Putamen (tissue), 1 donor: ENCODE results near the gene PWWP2B.

ENCODE experiments used
- DNase-seq: peaks from one replicate; pipeline ENCODE4 v3.0.0-alpha.2; 2016; ENCODE audit warnings: low spot score

Gene PWWP2B

DNA sequence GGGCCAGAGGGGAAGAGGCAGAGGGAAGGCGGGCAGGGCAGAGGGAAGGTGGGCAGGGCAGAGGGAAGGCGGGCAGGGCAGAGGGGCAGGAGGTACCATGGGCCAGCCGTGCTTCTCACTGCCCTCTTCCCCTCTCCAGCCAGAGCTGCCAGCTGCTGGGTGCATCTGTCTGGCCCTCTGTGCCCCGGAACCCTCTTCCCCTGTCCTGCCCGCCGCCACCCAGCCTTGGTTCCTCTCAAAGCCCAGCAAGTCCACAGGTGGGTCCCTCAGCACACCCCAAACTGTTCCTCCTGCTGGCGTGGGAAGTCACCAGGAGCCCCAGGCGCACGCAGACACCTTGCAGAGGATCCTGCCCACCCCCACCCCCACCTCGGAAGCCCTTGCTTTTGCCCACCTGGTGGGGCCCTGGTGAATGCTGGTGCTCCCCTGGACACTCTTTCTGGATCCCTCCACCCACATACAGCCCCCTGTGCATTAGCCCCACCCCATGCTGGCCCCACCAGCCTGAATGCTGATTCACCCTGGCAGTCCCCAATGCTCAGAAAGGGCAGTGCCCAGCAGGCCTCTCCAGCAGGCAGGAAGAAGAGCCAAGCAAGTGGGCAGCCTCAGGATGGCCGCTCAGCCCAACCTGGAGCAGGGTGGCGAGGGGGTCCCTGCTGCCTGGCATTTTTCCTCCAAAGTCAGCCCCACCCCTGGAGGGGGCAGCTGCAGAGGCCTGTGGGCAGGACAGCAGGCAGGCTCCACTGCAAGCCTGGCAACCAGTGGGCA, 1.9 kb upstream of the PWWP2B start:
- DNase-seq = no peak

DNA sequence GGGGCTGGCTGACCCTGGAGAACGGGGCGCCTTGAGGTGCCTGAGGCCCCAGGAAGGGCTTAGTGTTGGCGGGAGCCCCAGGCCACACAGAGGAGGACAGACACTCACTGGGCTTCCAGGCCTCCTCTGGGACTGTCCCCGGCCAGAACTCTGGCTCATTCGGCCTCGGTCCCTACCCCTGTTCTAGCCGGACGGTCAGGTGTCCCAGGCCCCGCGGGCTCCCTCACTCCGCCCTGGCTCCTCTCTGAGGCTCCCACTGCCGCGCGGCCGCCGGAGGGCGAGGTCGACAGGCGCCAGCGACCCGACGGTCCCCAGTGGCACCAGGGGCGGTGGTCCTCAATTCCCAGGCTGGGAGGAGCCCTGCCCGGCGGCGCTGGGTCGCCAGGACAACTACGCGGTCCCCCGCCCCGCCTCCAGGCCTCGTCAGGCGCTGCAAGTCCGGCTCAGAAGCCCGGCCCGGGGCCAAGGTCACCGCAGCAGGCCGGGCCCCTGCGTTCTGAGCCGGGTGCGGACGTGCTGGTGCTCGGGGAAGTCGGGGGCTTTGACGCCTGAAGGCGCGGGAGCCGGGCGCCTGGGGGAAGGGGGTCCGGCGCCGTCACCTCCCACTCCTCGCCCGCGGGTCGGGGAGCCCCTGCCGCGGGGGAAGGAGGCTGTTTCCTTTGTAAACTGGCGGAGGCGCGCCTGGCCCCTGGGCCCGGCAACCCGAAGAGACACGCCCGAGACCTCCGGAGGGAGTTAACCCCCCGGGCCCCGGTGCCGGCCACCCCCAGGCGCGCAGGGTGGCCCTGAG, 1.1 kb upstream of the PWWP2B start:
- no peak for DNase-seq

GRCh38 chr10:132396494-132397035, 435 bp upstream of the PWWP2B start:
- no peak for DNase-seq

DNA sequence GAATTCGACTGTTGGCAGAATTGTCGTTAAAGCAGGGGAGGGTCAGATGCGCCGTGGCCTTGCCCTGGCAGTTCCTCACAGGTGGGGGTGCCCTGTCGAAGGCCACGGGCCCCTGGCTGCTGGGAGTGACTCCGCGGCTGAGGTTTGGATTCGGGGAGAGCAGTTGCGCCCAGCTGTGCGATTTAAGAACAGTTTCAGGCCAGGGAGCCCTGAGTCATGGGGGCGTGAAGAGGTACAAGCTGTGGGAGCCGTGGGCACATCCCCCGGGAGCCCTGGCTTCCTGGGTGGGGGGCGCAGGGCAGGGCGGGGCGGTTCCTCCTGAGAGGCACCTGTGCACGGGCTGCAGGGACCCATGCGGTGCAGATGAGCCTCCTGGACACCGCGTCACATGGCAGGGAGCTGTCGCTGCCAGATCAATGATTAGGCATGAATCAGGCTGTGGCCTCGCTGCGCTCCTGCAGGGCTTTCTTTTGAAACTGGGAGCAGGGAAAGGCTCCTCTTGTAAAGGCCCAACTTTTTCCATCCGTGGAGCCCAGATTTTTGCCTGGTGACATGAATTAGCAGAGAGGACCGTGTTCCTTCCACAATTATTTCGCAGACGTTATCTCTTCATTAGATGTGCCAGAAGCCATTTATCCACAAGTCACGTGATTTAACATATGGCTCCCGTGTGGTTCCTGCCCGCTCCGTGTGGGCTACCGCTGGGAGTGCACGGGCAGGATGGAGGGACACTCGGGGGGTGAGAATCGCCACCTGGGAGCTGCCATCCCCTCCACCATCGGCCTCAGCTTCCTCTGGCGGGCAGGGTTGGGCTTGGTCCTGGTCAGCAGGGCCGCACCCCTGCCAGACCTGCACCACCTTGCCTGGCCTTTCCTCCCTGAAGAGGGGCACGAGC, 918 bp downstream of the PWWP2B start:
- no peak for DNase-seq

DNA sequence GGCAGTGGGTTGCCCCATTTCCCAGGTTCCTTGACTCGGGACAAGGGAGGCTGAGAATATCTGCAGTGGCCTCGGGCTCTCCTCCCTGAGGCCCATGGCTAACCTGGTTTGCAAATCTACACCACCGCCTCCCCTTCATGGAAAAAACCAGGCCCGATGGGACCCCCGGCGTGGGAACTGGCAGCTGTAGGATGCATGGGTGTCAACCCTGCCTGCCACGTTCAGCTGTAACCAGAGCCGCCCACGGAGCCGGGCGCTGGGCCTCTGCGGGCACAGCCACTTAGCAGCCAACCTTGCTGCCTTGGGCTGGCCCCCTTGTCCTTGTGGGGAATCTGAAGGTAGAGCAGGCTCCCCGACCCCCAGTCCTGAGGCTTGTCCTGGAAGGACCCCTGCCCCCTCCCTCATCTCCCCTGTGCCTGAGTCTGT, 1.6 kb downstream of the PWWP2B start:
- DNase-seq = no peak

DNA sequence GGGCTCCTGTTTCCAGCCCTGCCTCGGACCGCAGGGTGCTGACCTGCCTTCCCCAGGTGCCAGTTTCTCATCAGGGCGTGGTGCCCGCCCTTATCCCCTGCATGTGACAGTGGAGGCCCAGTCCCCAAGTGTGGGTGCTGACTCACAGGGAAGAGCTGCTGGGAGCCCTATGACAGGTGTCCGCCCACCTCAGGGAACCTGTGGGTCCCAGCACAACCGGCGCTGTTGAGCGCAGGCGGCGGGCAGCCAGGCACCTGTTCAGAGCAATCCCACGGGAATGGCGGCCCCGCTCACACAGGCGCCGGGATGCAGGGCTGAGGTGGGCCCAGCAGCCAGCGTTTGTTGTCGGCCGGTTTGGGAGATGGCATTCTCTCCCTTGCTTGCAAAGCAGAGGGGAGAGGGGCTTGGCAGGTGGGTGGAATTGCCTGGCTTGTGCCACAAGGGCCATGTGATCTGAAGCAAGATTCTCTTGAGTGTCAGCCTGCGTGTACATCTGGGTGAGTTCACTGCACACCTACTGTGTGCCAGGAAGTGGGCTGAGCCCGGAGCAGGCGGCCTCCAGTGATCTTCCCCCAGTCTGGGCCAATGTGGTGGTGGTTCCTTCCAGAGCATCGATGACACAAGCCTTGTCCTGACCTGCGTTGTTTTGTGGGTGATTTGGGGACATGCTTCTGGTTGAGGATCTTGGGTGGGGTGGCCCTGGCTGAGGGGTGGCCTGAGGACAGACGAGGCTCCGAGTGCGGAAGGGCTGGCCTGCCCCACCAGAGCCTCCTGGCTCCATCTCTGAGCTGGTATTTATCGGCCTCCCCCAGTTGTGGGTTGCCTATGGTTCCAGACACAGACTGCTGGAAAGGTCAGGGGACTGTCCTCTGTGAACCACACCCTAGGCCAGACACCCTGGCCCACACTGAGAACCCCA, 2.4 kb downstream of the PWWP2B start:
- DNase-seq = peak; percentile 80

GRCh38 chr10:132400041-132400546, 3.1 kb downstream of the PWWP2B start:
- DNase-seq = no peak

GRCh38 chr10:132400547-132401151, 3.6 kb downstream of the PWWP2B start:
- no peak for DNase-seq

GRCh38 chr10:132401401-132402118, 4.6 kb downstream of the PWWP2B start:
- no peak for DNase-seq

DNA sequence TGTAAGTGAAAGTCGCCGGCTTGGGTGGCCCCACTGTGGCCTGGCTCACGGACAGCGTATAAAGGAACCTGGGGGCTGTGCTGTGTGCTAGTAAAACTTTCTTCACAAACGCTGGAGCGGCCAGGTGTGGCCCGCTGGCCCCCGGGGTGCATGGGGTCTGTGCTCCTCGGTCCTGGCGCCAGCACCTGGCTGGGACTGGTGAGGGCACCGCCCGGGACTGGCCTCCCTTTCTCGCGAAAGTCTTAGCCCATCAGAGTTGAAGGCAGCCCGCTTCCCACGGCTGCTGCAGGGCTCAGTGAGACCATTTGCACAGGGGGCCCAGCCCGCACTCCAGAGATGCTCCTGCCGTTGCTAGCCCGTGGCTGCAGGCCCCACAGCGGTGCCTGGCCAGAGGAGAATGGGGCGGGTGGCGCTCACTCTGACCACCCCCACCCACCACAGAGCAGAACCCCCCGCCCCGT, 5.8 kb downstream of the PWWP2B start:
- no peak for DNase-seq

DNA sequence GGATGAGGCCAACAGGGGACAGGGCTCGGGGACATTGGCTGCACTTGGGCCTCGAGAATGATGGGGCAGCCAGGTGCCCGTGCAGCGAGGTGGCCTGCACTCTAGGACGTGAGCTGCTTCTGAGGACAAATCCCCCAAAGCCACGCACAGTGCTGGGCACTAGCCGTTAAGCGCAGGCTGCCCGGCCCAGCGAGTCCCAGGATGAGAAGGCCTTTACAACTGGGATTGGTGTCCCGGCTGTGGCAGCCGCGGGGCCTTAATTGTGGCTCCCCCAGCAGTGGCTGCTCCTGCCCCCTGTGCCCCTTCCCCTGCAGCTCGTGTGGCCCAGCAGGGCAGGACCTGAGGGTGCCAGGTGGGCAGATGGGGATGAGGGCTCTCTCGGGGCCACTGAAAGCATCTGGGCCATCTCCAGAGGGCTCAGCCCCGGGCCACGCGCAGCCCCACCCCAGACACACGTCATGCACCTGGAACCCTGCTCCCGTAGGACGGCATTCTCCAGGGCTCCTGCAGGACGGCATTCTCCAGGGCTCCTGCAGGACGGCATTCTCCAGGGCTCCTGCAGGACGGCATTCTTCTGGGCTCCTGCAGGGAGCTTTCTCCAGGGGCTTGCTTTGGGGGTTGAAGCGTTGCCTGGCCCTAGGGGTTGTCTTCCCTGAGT, 6.6 kb downstream of the PWWP2B start:
- no peak for DNase-seq

- no peak for DNase-seq
Measured at GRCh38 chr10:132404169-132404880, 7.3 kb downstream of the PWWP2B start.

GRCh38 chr10:132404911-132405462, 8.0 kb downstream of the PWWP2B start:
- no peak for DNase-seq

DNA sequence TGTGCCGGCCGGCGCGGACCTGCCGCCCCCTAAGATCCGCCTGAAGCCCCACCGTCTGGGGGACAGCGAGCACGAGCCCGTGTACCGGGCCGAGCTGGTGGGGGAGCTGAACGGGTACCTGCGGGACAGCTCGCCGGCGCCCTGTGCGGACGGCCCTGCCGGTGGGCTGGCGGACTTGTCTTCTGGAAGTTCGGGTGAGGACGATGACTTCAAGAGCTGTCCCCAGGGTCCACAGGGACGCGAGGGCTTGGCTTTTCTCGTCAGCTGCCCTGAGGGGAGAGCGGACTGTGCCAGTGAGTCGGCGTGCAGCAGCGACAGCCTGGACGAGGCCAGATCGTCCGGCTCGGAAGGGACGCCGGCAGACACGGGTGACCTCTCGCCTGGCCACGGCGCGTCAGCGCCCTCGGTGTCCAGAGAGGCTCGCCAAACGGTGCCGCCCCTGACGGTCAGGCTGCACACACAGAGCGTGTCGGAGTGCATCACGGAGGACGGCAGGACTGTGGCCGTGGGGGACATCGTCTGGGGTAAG, 8.5 kb downstream of the PWWP2B start:
- no peak for DNase-seq

DNA sequence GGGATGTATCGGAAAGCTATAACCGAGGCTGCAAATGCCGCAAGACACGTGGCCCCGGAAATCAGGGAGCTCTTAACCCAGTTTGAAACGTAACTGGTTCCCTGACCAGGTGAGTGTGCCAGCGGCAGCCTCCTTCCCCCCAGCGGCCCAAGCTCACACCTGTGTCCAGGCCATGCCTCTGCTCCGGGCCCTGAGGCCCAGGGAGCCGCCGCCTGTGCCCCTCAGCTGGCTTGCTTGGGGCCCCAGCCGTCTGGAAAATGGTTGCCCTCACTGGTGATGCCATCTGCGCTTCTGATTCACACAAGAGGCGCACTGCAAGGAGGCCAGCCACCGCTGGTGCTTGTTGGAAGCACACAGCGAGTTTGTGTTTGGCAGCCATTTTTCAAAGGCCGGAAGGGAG, 9.2 kb downstream of the PWWP2B start:
- no peak for DNase-seq

- DNase-seq = no peak
Measured at GRCh38 chr10:132406750-132407149, 9.8 kb downstream of the PWWP2B start.

- no peak for DNase-seq
Measured at GRCh38 chr10:132407243-132407746, 10.3 kb downstream of the PWWP2B start.
